Measurements from ENCODE around the gene TPM1. TPM values are rescaled to one million over a fixed set of nuclear protein-coding genes. Genes with fewer than 3 reads are reported as not detected.

TPM1 gene
- total RNA-seq, 1 donor from 2014 or later, result 375 TPM

DNA sequence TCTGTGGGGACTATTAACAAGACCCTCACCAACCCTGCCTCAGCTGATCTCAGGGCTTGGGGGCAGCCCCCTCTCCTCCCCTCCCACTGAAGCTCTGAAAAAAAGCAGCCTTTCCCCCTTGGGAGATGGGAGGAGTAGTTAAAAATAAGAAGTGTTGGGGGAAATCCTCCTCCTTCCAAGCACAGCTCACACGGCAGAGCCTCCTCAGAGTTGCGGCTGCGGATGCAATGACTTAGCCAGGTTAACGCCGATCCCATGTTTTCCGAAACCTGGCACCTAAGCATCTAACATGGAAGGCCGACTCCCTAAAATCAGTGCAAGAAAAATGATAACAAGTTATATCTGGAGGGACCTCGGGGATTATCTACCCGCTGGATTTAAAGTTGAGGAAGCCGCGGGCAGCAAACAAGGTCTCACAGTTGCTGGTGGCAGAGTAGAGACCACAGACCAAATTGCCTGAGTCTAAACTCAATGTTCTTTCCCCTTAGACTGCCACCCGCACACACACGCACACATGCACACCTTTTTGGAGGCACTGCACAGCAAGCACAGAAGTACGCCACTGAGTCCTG is 1.1 kb upstream of the TPM1 start:
- DNase-seq (ENCODE audit: low read depth, low spot score), result no peak

DNA sequence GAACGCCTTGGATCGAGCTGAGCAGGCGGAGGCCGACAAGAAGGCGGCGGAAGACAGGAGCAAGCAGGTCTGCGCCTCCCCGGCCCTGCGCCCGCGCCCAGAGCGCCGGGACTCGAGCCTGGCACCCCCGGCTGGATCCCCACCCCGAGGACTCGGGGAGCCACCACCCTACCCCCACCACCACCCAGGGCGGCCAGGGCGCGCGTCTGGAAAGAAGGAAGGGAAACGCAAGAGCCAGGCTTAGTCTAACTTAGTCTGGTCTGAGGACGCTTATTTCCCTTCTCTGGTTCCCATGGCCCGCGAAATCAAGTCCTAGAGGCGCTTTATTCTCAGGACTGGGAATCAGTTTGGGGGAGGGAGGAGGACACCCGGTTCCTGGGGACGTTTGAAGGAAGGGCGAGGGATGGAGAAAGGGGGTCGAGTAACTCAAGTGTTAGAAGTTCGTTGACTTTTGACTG is 359 bp downstream of the TPM1 start:
- DNase-seq (ENCODE audit: low read depth, low spot score), result no peak

DNA sequence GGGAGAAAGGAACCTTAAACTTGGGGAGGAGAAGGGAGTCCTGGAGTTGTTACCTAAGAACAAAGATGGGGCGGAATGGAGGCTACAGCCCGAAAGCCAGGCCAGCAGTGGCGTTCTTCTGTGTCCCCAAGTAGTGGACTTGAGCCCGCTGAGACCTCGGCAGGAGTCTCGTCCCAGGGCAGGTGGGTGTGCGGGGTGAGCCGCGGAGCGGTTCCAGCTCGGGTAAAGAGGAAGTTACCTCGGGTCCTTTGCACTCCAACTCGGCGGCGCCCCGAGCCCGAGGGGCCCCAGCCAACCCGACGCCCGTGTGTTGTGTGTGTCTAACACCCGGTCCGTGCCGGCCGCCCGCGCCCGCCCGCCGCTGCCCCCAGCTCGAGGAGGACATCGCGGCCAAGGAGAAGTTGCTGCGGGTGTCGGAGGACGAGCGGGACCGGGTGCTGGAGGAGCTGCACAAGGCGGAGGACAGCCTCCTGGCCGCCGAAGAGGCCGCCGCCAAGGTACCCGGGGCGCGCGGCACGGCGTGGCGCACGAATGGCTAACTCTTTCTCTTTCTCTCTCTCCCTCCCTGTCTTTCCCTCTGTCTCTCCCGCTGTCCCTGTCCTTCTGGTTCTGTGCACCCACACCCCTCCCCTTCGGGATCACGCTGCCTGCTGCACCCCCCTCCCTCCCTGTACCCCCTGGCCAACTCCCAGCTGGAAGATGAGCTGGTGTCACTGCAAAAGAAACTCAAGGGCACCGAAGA is 959 bp downstream of the TPM1 start:
- no peak for DNase-seq (ENCODE audit: low read depth, low spot score)

DNA sequence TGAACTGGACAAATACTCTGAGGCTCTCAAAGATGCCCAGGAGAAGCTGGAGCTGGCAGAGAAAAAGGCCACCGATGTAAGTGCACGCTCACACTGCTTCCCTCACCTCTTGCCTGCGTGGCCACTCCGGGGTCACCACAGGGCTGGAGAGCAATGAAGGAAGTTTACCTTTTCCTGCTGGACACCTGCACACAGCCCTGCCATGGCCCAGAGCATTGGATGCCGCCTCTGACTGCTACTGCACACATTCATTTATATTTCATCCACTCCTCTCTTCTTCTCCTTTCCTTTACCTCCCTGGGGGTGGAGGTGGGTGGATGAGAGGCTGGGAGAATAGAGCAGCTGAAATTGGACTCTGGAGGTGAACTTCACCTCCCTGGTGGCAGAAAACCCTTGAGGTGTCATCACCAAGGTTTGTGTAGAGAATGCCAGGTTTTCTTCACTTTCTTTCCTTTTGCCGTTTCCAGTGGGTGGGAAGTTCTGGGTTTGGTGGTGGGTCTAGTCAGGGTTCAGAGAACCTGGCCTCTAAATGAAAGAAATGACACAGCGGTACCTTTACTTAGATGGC is 1.6 kb downstream of the TPM1 start:
- DNase-seq (ENCODE audit: low read depth, low spot score), result no peak

DNA sequence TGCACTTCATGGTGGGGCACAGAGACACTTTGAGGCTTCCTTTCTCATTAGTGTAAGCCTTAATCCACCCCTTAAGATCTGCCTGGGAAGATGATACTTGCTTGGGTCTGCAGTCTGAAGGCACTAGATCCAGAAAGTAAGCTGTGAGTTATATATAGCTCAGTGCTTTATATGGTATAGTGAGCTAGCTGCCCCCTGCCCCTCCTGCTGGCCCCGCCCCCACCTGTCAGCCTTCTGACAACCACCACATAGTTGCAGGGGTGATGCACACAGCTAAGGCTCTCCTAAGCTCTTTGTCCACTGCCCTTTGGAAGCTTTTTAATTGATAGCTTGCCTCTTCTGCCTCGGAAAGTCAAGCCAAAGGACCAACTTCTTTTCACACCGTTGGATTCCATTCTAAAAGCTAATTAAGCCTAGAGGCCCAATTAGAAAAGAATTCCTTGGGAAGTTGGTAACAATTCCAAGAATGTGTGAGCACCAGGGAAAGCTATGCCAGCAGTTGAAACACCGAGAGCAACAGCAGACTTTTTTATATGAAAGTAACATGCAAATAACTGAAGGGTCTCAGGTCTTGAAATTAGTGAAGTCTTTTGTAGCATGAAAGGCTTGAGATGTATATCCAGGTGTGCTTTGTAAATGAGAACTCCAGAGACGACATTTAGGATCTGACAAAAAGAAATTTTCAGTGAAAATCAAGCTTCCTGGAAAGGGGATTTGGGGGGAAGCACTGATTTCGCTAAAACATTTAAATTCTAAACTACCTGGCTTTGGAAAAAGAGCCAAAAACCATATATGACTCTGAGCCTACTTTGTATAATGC is 2.3 kb downstream of the TPM1 start:
- no peak for DNase-seq (ENCODE audit: low read depth, low spot score)

DNA sequence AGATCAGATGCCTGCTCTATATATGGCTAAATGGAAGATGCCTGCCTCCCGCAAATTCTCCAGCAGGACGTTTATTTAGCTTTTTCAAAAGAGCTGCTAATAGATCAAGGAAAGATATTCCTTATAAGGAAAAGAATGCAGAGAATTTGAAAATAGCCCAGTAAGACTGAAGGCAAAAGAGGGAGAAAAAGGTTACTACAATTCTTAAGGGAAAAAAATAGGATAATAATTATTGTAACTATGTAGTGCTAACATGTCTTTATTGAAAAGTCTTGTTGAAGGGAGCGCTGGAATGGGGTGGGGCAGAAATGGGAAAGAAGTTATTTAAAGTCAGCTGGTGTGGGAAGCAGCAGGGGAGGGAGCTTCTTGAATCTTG is 2.9 kb downstream of the TPM1 start:
- no peak for DNase-seq (ENCODE audit: low read depth, low spot score)

DNA sequence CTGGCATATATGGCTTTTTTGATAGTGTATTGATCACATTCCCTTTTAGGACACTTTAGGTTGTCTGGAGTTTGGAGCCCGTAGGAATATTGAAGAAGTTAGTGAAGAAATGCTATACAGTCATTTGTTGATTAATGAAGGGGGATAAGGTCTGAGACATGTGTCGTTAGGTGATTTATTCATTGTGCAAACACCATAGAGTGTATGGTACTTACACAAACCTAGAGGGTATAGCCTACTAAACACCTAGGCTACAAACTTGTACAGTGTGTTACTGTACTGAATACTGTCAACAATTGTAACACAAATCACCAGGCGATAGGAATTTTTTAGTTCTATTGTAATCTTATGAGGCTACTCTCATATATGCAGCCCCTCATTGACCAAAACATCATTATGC is 3.3 kb downstream of the TPM1 start:
- DNase-seq (ENCODE audit: low read depth, low spot score), result no peak

DNA sequence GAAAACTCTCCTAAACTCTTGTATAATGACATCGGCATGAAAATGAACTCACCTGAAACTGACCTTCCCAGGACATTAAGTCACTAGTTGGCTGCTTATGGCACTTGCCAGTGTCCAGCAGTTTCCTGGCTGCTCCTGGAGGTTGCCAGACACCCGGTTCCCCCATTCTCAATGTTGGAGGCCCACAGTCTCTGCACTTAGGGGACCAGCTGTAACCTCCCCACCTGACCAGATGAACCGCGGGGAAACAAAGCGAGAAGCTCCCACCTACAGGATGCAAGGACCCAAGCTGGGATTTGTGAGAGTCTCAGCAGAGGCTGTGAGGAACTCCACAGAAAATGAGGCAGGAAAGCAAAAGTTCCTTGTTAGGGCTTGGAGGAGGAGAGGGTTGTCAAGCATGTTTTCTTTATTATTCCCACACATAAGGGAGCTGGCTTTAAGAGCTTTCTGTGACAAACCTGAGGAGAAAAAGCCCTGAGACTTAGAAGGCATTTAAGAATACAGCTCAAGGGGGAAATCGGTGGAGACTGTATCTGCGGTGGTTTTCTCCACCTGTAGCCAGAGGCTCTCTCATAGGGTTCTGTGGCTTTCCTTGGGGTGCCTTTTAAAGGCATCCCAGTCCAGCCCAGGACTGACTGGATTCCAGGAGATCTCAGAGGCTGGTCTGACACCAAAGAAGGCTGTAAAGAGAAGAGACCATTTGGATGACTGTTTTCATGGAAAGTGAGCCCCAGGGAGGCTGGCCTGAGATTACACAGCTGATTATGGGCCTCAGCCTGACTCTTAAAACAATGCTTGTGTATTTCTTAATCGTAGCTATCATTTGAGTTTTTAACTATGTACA is 4.6 kb downstream of the TPM1 start:
- DNase-seq (ENCODE audit: low read depth, low spot score), result no peak

DNA sequence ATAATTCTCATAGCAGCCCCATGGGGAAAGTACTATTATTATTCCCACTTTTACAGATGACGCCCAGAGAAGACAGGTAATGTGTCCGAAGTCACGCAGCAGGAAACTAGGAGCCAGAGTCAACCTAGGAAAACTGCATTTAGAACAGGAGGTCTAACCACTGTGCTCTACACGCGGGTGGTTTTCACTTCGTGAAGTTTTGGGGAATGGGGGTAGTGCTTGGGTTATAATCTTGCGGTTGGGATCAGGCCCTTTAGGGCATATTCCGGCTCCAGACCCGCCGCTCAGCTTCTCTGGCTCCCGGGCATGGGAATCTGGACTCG is 5.2 kb downstream of the TPM1 start:
- no peak for DNase-seq (ENCODE audit: low read depth, low spot score)

DNA sequence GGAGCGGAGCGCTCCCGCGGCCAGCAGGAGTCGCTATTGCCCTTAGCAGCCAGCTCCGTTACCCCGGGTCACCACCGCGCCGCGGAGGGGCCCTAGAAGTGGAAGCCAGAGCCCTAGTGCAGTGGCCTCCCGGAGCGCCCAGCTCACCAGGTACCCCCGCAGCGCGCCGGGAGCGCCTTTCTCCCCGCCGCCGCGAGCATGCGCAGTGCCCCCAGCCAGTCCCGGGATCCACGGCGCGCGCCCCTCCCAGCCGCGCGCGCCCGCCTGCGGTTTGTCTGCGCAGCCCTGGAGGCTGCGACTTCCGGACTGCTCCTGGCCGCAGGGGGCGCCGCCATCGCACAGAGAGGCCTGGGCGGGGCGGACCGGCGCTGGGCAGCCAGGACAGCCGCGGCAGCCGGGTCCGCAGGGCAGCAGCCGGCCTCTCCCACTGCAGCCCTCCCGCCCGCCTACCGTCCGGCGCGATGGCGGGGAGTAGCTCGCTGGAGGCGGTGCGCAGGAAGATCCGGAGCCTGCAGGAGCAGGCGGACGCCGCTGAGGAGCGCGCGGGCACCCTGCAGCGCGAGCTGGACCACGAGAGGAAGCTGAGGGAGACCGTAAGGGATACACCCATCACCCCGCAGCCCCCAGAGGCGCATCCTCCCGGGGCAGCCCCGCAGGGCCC is 5.7 kb downstream of the TPM1 start:
- DNase-seq (ENCODE audit: low read depth, low spot score), result peak; percentile 69

DNA sequence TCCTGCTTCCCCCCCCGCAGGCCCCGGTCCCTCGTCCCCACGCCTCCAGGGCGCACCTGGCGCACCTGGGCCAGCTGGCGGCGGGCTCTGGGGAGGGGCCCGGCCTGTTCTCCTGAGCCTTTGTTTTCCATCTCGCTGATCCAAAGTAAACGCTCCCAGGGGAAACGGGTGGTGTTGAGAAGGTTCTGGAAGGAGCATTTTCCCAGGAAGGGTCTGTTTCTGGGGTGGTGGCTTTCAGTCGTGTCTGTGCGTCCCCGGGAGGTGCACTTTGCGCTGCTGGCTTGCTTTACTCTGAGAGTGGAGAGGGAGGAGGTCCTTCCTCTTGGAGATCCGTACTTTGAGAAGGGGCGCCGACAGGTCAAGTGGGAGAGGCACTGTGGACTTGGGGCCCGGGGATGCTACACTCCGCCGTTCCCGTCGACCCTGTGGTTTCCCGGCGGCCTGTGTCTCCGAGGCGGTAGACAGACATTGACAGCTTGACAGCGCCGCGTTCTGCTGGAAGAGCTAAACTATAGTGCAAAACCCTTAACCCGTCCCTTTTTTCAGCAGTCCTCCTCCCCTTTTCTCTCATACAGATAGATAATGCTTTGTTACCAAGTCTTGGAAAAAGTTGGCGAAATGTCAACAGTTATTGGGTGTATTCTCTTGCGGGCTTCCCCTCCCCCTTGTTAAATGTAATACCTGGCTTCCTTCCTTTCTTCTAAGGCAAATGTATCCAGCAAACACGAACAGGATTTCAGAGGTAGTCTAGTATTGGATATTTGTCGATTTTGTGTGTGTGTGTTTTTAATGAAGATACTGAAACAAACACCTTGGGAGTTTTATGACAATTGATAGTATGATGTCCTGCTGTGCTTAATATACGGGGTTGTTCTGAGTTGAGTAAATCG is 6.5 kb downstream of the TPM1 start:
- no peak for DNase-seq (ENCODE audit: low read depth, low spot score)

DNA sequence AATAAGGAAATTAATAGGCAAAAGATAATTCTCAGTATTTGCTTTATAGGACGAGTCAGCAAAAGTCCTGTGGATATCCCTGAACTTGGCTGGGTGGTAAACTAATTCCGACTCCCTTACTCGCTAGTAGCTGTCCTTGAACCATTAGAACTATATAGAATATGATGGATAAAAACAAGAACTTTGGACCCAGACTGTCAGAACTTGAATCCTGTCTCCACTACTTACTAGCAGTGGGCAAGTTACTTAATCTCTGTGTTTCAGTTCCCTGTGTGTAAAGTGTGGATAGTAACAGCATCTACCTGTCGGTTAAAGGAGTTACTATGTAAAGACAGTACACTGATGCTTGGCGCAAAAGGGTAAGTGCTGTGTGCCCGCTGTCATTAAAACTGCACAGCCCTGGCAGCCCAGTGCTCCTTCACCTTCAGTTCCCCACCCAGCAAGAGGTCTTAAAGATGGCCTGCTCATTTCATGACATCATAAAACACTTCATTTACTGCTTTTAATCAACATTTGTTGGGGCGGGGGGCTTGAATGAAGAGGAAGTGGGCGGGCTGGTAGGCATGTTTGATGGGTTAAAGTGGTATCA is 7.3 kb downstream of the TPM1 start:
- no peak for DNase-seq (ENCODE audit: low read depth, low spot score)

DNA sequence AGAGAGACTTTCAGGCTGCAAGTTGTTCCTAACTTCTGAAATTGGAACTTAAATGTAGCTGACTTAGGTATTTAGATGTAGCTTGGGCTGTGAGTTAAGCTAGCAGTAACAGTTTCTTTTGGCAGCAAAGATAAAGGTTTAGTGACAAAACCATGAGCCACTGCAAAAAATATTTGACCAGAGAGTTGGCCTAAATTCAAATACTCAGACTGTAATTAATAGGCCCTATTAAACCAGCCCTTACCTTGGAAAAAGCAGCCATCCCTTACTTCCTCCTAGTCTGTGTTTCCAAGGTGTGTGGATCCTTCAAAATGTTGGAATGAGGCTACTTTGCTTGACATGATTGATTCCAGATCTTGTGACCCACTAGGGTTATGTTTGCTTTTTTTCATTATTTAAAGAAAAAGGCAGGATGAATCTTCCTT is 8.2 kb downstream of the TPM1 start:
- DNase-seq (ENCODE audit: low read depth, low spot score), result no peak

DNA sequence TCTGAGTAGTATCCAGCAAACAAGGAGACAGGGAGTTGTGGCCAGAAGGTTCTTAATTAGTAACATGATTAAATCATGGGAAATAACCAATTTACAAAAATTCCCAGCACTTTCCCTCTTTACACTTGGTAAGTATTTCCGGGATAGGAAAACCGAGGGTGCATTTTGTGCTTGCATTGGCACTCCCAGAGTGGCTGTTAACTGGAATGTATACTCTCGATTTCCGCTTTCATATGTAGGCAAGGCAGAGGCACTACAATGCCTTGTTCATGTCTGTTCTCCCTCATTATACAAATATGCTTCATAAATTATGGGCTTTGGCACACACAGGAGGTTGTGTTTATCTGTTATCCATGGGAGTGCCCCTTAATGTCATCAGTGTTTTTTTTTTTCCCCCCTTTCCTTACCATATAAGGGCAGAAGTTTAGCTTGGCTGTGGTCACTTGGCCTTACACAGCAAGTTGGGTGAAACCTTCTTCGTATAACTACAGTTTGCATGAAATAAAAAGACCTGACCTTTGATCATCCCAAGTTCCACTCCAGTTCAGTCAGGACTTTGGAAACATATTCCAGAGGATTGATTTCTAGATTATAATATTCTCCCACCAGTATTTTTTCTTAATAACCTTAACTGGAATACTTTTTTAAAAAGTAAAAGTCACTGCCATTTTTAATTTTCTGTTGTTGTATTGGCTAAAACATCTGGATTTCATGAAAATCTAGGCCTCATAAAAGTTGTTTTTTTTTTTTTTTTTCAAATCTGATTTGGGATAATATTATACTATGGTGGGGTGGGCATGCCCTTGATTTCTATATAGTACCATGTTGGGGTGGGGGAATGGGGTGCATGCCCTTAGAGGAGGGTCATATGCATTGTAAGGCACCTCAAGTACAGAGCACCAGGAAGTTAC is 8.9 kb downstream of the TPM1 start:
- DNase-seq (ENCODE audit: low read depth, low spot score), result peak; percentile 50

DNA sequence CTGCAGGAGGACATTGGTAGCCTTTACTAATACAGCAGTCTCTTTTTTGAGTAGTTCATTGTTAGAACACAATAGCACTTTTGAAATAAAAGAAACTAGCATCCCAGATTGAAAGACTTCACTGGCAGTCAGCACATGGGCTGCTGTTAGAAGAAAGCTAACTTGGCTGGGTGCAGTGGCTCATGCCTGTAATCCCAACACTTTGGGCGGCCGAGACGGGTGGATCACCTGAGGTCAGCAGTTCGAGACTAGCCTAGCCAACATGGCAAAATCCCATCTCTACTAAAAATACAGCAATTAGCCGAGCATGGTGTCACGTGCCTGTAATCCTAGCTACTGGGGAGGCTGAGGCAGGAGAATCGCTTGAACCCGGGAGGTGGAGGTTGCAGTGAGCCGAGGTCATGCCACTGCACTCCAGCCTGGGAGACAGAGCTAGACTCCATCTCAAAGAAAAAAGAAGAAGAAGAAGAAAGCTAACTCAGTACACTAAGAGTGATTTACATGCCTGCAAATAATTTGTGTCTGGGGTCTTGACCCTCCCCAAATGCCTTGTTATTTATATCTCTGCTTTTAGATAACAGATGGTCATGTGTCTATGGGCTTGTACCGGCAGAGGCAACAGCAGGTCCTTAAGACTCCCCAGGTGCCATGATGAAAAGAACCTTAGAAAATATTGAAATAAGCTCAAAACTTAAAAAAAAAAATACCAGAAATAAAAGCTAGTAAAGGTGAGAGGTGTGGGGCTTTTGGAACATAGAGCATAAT is 9.7 kb downstream of the TPM1 start:
- DNase-seq (ENCODE audit: low read depth, low spot score), result no peak

DNA sequence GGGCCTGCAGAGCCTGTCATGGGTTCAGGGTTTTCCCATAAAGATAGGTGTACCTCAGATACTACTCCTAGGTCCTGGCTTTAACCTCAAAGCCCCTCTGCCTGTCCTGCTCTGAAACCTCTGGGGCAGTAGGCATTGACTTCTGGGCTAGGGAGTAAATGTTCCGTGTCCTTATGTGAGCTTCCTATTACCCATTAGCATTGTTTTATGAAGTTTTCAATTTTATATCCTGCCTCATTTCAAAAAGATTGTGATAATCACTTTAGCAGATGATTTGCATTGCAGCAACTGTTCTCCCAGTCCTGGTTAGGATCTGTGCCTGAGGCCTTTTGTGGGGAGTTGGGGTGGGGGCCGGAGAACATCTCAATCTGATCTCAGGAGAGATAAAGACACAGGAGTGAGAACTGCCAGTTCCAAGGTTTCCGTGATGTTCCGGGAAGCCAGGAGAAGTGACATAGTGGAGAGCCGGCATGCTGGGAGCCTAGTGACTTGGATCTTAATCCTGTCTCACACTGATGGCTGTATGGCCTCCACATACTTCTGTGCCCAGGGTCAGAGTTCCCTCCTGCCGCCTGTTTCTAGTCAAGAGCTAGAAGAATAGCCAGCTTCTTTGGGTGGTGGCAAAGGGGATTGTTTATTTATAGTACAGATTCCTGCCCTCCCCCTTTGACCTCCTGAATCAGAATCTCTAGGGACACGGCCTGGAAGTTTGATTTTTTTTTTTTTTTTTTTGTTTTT is 10.6 kb downstream of the TPM1 start:
- no peak for DNase-seq (ENCODE audit: low read depth, low spot score)

DNA sequence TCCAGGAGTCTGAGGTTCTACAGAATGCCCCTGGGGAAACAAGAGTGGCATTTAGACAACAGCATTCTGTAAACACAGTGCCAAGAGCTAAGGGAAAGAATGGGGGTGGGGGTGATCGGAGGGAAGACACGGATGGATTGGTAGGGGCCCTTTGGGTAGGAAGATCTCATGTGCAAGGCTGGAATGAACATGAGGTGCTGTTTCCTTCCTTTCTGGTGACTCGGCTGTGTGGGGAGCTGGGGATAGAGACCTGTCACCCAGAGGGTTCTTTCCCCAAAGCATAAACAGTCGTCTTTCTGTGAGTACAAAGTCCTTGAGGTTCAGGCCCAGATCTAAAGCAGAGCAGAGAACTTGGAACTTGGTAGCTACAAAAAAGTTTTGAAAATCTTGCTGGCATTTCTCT is 11.7 kb downstream of the TPM1 start:
- no peak for DNase-seq (ENCODE audit: low read depth, low spot score)
